GM10847 (cell line): Measurements from ENCODE around the gene PLEKHA6.

Experiments used
- POLR2A ChIP-seq: IDR thresholded peaks from 2 replicates; pipeline ENCODE4 v1.6.1; 2011; ENCODE audit not compliant: insufficient read length; ENCODE audit errors: extremely low read depth

PLEKHA6 gene

GRCh38 chr1:204336421-204337035 is 23.2 kb downstream of the PLEKHA6 start:
- no peak for TF ChIP-seq POLR2A

GRCh38 chr1:204335533-204335932 is 24.2 kb downstream of the PLEKHA6 start:
- no peak for TF ChIP-seq POLR2A

GRCh38 chr1:204335085-204335484 is 24.6 kb downstream of the PLEKHA6 start:
- no peak for TF ChIP-seq POLR2A

DNA sequence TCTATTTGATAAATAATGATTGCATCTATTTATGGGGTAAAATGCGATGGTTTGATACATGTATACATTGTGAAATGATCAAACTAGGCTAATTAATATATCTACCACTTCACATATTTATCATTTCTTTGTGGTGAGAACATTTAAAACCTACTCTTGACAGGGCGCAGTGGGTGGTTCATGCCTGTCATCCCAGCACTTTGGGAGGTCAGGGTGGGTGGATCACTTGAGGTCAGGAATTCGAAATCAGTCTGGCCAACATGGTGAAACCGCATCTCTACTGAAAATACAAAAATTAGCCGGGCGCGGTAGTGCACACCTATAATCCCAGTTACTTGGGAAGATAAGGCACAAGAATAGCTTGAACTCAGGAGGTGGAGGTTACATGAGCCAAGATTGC is 25.3 kb downstream of the PLEKHA6 start:
- TF ChIP-seq POLR2A: no peak

GRCh38 chr1:204333427-204333826 is 26.3 kb downstream of the PLEKHA6 start:
- no peak for TF ChIP-seq POLR2A

DNA sequence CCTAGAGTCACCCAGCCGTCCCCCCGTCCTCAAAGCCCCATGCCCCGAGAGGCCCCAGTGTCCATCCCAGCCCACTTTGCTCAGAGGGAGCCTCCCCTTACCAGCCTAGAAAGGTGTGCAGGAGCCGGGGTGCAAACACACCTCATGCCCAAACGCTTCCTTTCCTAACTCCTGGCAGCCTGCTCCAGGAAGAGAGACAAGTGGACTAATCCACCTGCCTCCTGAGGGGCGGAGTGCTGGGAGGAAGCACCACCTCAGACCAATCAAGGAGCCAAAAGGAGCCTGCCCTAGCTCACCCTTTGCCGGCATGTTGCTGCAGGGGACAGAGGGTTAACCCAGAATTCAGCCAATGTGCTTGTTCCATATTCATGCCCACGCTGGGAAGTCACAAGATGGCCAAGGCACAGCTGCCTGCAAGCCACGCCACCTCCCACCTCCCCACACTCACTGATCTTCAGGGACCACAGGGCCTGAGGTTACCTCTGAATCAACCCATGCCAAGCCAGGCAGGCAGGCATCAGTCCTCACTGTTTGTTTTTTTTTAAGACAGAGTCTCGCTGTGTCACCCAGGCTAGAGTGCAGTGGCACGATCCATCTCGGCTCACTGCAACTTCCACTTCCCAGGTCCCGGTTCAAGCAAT is 27.8 kb downstream of the PLEKHA6 start:
- no peak for TF ChIP-seq POLR2A

- TF ChIP-seq POLR2A: no peak
Observed at GRCh38 chr1:204331275-204331674, 28.5 kb downstream of the PLEKHA6 start.

GRCh38 chr1:204327359-204327758 is 32.4 kb downstream of the PLEKHA6 start:
- TF ChIP-seq POLR2A: no peak

DNA sequence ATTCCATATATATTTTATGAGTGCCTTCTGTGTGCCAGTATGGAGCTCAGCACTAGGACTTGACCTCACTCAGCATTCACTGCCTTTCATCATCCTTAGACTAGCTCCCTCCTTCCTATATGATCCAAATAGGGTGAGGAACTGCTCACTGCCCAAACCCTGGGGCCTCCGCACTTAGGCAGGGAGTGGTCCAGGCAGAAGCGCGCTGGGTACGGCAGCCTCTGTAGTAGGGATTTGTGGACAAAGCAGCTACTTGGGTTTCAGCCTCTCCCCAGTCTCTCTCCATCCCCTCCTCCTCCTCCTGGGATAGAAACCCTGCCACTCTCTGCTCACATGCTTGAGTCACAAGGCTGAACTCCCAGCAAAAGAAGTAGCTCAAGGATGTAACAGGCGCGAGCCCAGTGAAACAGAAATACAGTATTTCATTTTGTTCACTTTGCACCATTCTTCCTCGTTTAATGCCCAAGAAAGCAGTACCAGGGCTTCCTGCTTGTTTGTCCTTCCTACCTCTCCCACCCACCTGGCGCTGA is 32.9 kb downstream of the PLEKHA6 start:
- TF ChIP-seq POLR2A: no peak

DNA sequence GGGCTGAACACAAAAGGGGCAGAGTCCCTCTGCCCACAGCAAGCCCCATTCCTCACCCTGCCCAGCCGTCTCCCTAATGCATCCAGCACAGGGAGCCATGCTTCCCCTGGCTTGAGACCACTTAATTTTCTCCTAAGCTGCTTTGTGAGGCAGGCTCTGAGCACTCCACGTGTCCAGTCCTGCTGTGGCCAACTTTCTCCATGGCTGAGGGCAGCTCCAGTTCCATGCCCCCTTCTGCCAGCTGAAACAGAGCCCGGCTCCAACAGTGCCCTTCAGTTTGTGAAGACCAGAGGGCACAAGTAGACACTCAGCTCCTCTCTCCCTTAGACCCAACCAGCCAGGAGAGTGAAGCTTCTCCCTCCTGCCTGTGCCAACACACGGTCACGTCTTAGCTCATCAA is 33.8 kb downstream of the PLEKHA6 start:
- no peak for TF ChIP-seq POLR2A

DNA sequence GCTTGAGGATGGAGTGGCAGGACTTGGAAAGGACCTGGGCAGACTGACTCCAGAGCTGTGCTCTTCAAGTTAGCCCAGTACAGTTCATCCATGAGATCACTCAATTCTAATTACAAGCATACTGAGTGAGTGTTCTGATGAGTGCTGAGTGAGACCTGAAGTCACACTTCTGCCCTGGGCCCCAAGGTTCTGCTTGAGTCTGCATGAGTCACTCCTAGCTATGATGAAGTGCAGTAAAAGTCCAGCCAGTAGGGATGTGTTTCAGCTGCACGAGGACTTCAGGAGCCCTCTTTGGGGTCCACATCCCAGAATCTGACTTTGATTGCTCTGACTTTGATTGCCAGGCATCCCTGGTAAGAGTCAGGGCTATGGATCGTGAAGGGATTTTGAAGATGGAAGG is 35.8 kb downstream of the PLEKHA6 start:
- no peak for TF ChIP-seq POLR2A

DNA sequence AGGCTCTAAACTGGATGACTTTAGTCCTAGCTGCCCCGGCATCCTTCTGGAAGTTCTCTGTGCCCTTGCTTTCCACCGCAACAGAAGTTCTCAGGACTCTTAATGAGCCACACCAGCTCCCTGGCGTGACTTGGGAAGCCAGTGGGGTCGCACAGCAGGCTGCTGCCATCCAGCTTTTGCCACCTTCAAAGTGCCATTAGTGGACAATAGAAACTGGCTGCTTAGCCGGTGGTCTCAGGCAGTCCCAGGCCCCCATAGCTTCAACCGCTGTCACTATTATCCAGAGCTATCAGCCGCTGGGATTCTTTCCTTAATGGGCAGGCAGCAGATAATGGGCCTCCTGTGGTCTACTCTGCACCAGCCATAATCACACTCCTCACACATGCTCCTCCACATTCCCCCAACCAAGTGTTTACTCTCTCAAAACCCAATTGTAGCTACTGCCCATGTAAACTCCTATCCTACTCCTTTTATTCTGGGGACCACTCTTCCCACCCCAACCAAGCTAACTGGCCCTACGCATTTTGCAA is 37.3 kb downstream of the PLEKHA6 start:
- TF ChIP-seq POLR2A: no peak

DNA sequence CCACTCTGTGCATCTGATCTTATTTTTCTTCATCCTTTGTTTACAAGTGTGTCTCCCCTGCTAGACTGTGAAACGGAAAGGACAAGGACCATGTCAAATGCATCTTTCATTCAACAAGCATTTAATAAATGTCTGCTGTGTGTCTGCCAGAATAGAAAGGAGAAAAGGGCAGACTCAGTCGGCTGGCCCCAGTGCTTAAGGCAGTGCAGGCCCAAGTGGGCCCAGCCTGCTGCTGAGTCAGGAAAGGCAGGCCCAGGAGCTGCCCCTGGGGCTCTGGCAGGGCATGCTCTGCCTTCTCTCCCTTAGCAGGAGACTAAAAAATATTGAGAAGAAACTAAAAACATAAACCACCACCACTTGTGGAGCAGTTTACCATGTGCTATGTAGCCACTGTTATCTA is 38.1 kb downstream of the PLEKHA6 start:
- TF ChIP-seq POLR2A: no peak

- no peak for TF ChIP-seq POLR2A
Observed at GRCh38 chr1:204321051-204321450, 38.7 kb downstream of the PLEKHA6 start.

DNA sequence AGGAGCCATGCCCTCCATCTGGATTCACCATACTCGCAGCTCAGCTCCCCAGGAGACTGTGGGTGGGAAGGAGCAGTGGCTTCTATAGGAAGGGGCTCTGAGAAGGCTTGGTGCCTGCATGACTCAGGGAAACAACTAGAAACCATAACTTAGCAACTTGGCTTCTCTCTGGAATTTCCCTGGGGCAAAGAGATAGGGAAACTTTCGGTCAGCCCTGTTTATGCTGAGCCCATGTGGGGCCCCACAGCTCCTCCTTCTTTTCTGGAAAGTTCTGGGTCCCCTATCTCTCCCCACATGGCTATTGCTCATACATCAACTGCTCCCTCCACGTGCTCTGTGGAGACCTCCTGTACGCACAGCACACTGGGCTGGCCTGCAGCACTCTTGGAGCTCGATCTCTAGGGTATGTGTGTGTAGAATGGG is 39.3 kb downstream of the PLEKHA6 start:
- TF ChIP-seq POLR2A: no peak

DNA sequence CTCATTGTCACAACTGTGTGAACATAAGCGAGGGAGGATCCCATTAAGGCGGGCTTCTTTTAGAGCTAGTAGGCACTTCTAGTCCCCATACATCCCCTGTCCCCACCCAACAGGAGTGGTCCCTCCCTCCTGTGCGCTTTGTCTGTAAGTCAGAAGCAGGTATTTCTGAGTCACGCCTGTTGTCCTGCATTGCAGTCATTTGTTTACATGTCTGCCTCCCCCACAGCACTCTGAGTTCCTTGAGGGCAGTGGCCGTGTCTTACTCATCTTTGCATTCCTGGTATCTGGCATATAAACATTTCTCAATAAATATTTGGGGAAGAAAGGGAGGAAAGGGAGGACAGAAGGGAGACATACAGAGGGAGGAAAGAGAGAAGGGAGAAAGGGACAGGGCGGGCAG is 40.3 kb downstream of the PLEKHA6 start:
- TF ChIP-seq POLR2A: no peak
